ENCODE results near the gene REN.

REN gene

DNA sequence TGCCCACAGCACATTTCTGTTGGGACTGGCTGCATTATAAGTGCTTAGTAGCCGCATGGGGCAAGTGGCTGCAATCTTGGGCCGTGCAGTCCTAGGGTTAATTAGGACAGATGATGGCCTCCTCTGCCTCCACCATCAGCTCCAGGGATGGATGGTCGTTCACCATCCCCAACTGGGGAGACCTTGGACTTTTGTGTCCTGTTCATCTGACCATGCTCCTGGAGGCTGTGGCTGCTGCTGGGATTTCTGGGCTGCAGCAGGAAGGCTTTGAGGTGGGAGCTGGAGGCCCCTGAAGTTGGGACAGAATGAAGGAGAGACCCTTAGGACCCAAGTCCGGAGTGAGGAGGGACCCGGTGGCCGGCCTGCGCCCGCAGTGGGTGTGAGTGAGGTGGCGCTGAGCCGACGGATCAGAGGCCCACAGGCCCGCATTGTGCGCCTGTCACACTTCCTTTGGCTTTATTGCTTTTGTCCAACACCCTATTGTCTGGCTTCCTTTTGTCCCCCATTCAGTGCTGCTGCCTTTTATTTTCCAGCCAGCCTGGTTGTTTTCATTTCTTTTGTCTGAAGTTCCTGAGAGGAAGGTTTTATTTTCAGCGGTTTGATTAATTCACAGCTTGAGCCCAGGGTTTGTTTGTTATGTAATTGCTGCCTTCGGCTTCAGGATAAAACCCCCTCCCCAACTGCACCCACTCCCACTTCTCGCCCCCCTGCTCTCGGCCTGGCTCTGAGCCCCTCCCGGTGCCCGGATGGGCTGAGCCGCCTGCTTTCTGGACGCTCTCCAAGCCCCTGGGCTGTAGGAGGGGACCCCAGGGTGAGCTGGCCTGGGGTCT is 57.6 kb downstream of the REN start:
- TF ChIP-seq CTCF (IDR thresholded peaks at IDR 0.05; ENCODE audit: low read depth, low read length), result no peak
- DNase-seq, result no peak
- no peak overlapping the region for H3K4me3 ChIP-seq (ENCODE audit: low read depth, low read length)
- no peaks in the 10 kb centered on the region for H3K36me3 ChIP-seq
- H3K4me1 ChIP-seq, result no peaks in the 10 kb centered on the region
- H3K9me3 ChIP-seq, result no peaks in the 10 kb centered on the region
- no peaks in the 10 kb centered on the region for H3K27me3 ChIP-seq

DNA sequence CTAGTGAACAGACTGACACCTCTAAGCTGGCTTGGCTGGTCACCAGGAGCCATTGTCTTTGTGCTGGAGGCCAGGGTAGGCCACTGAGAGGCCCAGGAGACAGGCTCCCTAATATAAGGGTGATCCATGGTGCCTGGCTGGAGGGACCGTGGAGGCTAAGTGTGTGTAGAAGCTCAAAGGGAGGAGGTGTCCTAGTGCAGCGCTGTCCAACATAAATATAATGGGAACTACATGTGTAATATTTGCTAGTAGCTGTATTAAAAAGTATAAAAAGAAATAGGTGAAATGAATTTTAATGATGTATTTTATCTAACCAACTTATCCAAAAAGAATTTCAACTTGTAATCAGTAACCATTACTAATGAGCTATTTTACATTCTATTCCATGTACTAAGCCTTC is 58.2 kb downstream of the REN start:
- Histone ChIP-seq H3K9me3 (no peaks in the 10 kb centered on the region), H3K27me3 (no peaks in the 10 kb centered on the region), H3K4me1 (no peaks in the 10 kb centered on the region), H3K36me3 (no peaks in the 10 kb centered on the region), H3K4me3 (ENCODE audit: low read depth, low read length) (no peak overlapping the region)
- DNase-seq, result no peak
- no peak for TF ChIP-seq CTCF (IDR thresholded peaks at IDR 0.05; ENCODE audit: low read depth, low read length)

GRCh38 chr1:204106825-204107224 is 59.3 kb downstream of the REN start:
- Histone ChIP-seq H3K9me3 (no peaks in the 10 kb centered on the region), H3K36me3 (no peaks in the 10 kb centered on the region), H3K27me3 (no peaks in the 10 kb centered on the region), H3K4me3 (ENCODE audit: low read depth, low read length) (no peak overlapping the region), H3K4me1 (no peaks in the 10 kb centered on the region)
- no peak for TF ChIP-seq CTCF (IDR thresholded peaks at IDR 0.05; ENCODE audit: low read depth, low read length)
- no peak for DNase-seq

GRCh38 chr1:204105131-204105515 is 61.0 kb downstream of the REN start:
- DNase-seq, result no peak
- H3K36me3 ChIP-seq, result no peaks in the 10 kb centered on the region
- no peak overlapping the region for H3K4me3 ChIP-seq (ENCODE audit: low read depth, low read length)
- no peak for TF ChIP-seq CTCF (IDR thresholded peaks at IDR 0.05; ENCODE audit: low read depth, low read length)
- H3K4me1 ChIP-seq, result no peaks in the 10 kb centered on the region
- H3K27me3 ChIP-seq, result no peaks in the 10 kb centered on the region
- no peaks in the 10 kb centered on the region for H3K9me3 ChIP-seq

All from BE2C (cell line).